Suppressor macrophage treated with lipopolysaccharide for 4 hours (primary cell): ENCODE data around the gene STXBP6.

ENCODE experiments used
- DNase-seq: peaks from one replicate; pipeline ENCODE4 v3.0.0-alpha.2; 2020

STXBP6 gene

DNA sequence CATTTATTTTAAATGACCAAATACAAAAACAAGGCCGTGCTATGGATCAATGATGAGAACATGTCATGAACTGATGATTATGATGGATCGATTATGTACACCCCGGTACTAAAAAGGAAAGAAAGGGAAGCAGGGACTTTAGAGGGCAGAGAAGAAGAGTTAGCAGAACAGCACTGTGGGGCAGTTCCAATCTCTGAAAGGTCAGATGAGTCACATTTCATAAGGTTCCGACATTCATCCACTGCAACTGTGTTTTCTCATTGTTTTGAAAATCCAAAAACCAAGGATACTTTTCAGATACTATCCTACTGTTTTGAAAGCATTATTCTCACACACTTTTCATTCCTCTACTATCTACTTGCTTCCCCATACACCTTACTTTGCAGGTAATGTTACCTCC is 169.3 kb downstream of the STXBP6 start:
- DNase-seq: peak; percentile 41

DNA sequence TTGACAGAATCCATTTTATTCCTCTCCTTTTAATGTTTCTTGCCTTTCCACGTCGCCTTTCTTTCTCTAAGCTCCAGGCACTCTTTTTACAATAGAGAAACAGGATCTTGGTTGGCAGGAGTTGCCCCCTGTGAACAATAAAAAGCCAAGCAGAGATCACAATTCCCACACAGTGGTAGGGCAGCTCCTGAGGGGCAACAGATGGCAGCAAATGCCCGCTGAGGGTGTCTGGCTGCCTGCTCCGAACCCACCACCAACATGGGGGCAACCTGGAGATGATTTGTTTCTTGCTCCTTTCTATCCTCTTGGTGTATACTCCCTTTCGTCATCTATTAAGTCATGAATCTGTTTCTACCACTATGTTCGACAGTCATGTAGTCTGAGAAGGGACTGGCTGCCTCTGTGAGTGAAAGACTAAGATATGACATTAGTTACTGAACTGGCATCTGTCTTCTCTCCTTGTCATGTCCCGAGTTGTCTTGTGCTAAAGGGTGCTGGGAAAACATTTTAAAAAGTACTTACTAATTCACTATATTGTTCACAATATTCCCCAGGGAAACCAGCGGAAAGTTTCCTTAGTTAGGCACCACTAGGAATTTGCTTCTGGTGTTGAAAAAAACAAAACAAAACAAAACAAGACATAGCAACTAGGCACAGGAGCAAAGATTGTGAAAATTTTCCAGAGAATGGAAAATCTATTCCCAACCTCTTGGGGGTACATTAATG is 170.1 kb downstream of the STXBP6 start:
- DNase-seq: no peak

DNA sequence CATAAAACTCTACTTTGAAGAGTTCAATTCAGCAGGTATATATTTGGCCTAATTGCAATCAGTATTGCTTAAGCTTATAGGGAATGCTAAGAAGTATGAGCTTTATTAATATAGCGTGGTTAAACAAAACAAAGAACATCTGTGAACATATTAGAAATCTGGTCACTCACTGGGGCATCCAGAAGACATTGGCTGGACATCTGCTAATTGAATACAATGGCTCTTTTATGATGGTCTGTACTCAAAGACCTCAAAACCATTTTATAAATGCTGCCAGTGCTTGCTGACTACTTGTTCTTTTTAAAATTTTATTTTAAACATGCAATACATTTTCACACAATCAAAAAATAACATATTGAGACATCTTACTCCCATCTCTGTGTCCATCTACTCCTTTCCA is 173.0 kb downstream of the STXBP6 start:
- no peak for DNase-seq

DNA sequence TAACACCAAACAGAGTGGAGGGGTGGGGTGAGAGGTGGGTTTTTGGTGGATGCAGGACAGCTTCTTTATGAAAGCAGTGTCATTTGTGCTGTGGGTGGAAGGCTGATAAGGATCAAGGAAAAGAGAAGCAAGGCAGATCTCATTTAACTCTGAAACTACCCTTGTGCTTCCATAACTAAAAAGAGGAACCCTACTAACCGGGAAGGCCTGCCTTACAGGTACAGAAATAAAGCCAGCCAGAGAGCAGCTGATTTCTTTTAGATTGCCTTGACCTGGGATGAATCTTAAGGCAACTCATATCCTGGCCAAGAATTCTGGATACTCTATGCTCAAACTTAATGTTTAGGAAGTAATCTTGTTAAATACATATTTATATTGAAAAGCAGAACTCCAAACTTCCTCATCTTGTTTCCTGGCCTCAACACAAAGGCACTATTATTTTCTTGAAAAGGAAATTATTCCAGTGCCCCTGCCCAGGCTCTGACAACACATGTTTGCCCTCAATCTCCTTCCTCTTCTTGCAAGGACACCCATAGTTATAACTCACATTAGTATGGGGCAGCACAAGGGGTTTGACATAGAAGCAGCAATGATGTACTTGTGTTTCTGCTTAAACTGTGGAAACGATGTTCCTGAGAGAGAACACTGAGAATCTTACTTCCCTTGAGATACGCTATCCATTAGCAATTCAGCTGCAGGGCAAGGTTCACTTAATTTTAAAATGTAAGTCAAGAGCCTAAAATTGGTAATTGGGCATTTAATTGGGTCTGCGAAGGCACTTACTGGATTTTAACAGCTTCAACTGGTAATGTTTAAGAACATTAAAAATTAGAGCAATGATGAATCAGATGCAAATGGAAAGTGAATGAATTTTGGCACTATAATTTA is 173.7 kb downstream of the STXBP6 start:
- DNase-seq: peak; percentile 49

DNA sequence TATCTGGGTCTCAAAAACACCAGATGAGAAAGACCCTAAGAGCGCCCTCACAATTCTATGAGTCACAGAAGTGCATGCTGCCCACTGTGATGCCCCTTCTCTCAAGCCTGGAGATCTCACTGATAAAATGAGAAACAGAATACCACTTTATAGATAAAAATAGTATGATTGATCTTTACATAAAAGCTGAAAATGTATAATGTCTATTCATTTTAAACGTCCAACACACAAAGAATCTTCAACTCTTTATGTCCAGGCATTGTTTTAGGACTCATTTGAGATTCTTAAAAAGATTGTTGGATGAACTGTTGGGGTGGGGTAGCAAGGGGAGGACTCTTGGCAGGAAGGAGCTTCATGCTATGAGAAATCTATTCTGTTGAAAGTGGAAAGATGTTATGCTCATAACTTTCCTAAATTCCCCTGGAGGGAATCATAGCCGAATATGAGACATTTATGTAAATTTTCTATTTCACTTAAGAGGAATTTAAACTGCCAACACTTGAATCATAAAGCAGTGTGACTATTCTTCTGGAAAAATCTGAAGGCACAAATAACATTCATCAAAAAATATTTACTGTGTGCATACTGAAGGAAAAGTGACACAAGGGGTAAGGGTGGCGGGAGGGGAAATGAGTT is 174.6 kb downstream of the STXBP6 start:
- DNase-seq: peak; percentile 3

DNA sequence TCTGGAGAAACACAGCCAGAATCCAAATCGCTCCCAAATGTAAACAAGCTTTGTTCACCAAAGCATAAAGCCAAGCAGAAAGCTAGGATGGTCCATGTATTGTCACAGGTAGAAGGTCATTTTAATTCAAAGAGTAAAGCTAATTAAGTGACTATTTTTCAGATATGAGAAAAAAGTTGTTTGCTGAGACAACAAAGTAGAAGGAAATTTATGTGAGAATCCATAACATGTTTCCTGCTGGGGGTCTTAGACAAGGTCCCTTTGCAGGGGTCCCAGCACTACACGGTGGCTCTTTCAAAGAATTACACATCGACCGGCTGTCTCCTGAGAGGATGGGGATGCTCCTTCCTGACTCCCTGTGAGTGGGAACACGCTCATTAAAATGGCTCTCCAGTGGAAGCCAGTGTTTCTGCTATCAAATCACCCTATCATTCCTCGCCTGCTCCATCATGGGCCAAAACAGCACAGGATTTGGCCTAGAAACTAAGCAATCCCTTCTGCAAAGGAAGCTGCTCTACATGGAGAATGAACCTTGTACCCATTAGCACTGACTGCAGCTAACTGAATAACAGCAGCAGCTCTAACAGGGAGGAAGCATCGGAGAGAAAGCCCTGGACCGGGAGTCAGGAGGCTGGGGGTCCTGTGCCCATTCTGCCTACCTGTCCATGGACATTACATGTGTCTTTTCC is 175.3 kb downstream of the STXBP6 start:
- DNase-seq: no peak

DNA sequence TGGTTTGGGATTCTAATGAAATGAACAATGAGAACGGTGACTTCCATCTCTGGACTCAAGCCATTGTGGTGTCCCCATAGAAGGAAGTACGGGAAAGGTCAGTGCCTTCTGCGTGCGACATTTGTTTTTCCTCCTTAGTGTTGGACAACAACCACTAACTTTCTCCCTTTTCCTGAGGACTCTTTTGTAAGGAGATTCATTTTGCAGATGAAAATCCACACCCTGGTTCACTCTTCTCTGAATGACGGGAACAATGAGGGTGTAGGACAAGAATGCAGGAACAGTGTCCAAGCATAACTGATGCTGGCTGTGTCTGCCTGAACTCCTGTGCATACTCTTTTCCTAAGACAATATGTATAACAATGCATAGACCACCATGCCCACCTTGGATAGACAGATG is 176.4 kb downstream of the STXBP6 start:
- no peak for DNase-seq

DNA sequence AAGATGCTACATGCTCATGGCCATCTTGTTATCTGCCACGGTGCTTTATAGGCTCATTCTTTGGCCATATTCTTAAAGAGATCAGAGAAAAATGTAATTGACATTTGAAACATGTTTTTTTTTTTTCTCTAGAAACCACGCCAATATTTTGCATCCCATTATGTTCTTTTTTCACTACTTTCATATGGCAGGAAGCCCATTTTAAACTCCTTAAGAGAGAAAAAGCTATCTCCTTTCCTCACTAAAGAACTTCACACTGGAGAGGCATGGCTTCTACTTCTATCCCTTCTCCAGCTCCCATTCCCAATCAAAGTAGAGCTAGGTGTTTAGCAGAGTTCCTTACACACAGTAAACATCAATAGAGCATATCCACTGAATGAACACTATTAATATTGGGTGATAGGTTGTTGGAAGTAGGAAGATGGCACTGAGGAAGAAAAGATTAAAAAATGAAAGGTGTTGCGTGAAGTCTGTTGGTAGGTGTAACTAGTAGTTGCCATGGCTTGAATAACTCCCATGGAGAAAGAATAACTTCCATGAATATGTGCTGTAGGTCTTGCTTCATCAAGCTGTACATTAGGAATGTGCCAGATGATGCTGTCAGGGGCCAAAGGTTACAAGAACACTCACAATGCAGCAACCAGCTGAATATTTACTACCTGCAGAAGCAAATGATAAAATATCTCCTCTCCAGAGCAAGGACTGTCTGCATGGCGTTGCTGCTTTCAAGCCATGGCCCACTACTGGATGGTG is 178.8 kb downstream of the STXBP6 start:
- DNase-seq: no peak

DNA sequence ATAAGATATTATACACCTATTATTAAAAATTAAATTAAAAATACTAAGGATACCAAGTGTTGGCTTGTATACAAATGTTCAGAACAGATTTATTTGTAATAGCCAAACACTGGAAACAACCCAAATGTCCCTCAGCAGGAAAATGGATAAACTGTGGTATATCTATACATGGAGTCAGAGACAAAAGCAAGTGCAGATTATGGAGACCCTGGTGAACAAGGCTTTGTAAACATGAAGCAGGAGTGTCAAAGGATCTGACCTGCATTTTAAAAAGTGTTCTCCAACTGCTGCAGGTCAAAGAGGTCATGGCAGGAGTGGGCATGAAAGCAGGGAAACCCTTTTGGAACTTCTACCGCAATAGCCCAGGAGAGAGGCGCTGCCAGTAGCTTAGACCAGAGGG is 181.6 kb downstream of the STXBP6 start:
- DNase-seq: no peak

DNA sequence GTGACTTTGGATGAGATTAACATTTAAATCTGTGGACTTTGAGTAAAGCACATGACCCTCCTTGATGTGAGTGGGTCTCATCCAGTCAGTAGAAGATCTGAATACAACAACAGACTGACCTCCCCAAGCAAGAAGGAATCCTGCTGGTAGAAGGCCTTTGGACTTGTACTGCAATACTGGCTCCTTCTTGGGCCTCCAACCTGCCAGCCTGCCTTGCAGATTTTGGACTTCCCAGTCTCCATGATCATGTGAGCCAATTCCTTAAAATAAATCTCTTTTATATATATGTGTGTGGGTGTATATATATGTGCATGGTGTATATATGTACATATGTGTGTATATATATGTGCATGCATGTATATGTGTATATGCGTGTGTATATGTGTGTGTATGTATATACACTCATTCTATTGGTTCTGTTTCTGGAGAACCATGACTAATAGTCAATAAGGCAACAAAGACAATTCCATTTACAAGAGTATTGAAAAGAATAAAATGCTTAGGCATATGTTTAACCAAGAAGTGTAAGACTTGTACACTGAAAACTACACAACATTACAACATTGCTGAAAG is 183.8 kb downstream of the STXBP6 start:
- no peak for DNase-seq

DNA sequence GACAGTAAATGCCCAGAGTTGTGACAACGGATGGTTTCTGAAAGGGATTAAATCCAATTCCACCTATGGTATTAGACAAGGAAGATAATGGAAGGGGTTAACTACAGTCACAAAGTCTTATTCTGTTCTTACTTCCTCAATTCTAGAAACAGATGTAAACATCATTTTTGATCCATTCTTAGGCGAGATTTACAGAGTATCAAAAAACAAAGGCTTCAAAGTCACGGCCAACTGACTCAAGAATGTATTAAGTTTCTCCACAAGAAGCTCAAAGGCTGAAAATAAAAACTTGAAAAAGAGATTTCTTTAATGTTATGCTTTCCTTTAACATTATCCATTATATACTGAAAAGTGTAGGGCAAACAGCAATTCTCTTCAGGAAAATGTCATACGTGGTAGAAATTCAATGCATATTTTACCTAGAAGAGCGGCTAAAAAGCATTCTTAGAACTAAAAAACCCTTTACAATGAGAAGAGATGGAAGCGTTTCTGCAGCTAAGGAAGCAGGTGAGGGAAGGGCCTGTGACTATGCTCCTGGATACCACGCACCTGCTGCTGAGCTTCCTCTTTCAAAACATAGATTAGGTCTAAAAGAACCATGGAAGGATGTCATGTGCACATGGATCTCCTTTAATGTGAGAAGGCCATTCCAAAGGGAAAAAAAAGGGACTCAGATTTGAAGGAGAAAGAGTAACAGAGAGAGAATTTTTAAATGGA is 185.8 kb downstream of the STXBP6 start:
- no peak for DNase-seq

DNA sequence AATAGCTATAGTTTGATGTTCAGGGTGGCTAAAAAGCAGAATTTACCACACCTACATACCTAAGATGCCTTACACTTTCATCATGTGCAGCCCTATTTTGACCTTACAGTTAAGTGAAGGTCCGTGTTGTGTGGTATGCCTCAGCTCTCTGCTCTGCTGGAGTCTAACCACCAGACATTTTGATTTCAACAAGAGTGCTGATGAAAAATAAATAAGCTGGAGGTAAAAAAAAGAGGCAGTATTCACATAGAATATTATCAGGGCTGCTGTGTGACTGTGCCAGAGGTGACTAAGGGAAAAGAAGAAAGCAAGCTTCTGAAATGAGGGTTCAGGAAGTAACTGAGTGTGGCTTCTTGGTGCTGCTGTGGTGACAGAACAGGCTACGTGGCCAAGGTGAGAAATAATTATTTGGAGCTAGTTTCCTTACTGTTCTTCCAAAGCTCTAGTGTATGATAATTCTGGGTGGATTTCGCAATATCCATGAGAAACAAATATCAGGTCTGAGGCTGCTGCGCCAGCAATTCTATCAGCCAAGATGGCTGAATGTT is 188.8 kb downstream of the STXBP6 start:
- no peak for DNase-seq

DNA sequence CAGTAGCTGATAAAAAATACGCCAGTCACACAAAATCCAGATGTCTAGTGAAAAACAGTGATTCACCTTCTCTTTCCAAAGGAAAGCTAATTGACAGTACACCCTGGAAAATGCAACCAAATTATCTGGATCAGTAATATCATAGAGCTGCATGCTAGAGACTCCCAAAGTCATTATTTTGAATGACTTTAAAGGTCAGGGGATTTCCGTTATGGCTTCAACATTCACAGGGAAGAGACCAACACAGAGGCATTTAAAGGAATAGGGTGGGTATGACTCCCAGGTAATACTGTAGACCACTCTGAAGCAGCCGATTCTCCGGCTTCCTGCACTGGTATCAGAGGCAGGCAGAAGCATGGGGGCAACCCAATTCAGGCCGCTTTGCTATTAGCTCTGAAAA is 190.4 kb downstream of the STXBP6 start:
- DNase-seq: no peak

DNA sequence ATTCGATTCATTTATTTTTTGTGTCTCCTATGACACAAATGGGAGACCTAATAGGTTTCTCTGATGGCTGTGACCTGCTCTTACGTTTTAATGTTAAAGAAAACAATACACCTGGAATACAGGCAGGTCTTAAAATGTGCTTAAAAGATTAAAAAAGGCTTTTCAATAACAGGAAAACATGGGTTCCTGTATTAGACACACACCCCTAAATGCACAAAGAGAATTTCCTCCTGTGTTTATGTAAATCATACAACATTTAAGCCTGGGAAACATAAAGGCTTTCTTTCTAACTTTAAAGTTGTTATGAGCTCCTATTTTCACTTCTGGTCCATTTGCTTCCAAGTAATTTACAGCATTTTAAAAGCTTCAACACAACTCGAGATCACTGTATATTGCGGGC is 191.3 kb downstream of the STXBP6 start:
- no peak for DNase-seq

DNA sequence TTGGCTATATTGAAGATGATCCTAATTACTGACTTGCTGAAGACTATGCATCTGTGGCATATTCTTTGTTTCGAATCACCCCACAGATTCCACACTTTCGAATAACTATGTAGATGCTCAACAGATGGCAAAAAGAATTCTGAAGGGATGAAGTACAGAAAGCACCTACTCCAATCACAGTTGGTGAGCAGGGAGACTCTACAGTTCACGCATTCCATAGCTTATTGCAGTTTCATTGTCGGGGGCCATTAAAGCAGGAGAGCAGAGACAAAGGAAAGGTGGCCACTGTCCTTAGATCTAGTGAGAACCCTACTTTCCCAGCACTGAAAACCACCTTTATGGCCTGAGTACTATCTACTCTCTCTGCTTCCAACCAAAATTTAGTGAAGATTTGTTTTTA is 191.9 kb downstream of the STXBP6 start:
- no peak for DNase-seq

DNA sequence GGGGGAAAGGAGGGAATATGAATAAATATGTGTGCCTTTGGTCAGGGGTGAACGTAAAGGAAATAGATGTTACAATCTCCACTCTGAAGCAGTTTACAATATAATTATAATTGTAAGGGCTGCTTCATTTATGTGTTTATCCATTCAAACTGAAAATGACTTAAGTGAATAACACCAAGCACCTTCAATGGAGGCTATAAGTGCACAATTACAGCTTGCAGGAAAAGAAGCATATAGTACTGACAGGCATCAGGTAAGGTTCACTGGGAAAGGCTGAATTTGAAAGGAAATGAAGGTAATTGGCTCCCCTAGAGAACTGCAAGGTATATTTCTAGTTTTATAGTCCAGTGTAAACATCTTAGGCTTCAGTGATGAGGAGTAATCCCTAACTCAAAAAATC is 192.7 kb downstream of the STXBP6 start:
- DNase-seq: no peak

DNA sequence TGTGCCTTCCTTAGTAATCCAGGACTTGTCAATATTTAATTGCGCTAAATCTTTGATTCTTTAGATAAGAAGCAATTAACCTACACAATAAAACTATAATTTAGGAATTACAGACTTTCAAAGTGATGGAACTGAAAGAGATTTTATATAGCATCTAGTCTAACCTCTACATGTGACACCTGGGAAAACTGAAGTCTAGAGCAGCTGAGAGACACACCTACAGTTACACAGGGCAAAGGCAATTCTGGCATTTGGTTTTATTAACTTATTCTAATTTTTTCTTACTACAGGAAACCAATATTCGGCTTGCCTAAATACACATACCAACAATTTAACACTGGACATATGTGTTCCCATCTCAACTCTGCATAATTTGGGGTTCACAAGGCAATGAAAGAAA is 196.5 kb downstream of the STXBP6 start:
- no peak for DNase-seq

DNA sequence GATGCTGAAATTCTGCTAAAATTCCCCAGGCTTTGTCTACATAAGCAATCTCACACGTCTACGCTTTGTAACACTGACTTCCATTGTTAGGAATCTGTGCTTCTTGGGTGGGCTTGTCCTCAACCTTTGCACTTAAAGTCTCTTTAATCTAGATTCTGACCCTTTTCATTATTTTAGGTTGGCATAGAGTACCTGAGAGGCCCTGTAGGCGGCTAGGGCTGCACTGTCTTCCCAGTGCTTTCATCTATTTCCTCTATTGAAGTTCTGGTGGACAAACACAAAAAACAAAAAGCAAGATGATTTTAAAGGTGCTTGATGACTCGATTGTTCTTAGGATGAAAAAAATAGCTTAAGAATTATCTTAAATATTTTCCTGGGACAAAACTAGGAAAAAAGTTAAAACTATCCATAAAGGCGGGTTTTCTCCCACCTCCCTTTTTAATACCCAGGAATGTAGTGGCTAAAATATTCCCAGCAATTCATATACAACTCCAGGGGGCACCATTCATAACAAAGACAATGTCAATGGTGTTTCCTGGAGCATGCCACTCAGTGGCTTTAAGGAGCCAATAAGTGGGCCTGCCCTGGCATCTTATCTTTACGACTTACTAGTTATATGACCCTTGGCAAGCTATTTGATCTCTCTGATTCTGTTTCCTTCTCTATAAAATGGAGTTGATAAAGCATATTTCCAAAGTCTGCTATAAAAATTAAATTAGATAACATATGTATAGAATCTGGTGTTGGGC is 197.5 kb downstream of the STXBP6 start:
- DNase-seq: no peak

DNA sequence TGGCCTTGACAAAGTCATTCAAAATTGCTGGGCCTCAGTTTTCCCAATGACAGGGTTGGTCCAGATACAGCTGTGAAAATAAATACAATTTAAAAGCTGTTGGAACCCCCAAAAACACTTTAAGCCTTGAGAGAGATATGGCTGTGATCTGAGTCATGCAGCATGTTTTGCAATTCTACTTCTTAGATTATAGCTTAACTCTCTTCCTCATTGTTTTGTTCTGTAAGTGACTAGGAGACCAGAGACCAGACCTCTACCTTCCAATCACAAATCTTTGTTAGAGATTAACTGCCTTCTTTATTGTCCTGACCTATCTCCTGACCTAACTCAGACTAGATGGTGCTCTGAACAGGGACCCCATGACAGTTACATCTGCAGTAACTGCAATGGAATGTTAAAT is 198.1 kb downstream of the STXBP6 start:
- no peak for DNase-seq

DNA sequence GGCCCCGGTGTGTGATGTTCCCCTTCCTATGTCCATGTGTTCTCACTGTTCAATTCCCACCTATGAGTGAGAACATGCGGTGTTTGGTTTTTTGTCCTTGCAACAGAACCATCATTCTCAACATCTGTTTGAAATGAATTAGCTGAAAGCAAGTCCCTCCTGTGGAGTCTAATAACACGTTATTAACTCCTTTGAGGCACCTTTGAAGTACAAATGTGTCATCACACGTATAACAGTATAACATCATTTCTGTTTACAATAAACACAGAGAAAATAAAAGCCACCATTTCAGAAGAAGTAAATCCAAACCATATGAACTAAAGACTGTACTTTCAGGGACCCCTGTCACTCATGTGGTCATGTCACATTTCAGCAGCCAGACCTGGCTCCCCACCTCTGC is 198.5 kb downstream of the STXBP6 start:
- DNase-seq: no peak
